HG02884 (cell line): ENCODE measurements around the gene INTS6L.
"Not testable (repeated sequence)": the region's sequence is repeated elsewhere in the genome, so short reads cannot be mapped to it uniquely, and the experiment has no call there.

Source experiments
- ATAC-seq: cut with Tn5 transposase; IDR thresholded peaks from one replicate; pipeline ENCODE4 v1.9.1; 2021; ENCODE audit warnings: mild to moderate bottlenecking, moderate library complexity; ENCODE audit not compliant: unreplicated experiment

Gene INTS6L

DNA sequence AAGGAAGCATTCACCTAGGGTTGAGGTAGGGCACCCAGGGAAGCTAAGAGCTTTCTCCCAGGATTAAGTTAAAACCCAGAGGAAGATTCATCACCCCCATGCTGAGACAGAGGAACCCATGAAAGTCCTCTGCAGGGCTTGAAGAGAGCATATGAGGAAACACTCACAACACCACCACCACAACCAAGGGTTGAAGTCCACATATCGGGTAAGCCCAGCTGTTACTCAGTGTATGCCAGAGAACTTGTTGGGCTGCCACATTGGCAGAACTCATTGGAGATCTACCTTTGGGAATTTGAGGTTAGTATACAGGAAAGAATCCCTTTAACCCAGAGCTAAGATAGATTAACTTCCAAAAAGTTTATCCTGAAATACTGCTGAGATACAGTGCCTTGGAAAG is 75.1 kb downstream of the INTS6L start:
- ATAC-seq, result no peak

DNA sequence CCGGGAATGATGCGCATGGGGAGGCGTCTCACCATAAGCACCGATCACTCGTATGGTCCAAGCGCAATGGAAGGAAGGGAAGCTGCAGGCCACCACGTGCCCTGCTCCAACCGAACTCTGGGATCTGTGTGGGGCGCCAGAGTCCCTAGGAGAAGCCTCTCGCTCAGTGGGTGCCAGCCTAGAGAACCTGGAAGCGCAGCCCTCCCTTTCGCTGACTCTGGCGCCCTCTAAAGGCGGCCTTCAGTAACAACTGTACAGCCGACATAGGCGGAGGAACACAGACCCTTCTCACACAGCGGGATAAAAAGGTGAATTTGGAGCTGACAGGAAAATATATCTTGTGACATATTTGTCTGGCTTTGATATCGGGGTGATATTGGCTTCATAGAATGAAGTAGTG is 76.0 kb downstream of the INTS6L start:
- ATAC-seq, result no peak

DNA sequence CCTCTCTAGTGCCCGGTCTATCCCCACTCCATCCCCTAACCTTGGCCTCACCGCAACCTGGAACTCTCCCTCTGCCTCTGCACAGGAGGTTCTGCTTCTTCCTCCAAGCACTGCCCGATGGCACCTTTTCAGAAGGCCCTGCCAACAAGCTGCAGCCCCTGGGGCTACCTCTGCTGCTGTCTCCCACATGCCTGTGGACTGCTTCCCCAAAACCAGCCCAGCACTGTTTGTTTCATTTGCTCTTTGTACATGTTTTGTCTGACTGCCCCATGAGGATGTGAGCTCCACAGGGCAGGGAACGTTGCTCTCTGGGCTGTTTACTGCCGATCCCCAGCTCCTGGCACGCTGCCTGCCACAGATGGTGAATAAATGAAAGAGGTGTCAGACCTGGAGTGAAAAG is 85.4 kb downstream of the INTS6L start:
- ATAC-seq, result no peak

DNA sequence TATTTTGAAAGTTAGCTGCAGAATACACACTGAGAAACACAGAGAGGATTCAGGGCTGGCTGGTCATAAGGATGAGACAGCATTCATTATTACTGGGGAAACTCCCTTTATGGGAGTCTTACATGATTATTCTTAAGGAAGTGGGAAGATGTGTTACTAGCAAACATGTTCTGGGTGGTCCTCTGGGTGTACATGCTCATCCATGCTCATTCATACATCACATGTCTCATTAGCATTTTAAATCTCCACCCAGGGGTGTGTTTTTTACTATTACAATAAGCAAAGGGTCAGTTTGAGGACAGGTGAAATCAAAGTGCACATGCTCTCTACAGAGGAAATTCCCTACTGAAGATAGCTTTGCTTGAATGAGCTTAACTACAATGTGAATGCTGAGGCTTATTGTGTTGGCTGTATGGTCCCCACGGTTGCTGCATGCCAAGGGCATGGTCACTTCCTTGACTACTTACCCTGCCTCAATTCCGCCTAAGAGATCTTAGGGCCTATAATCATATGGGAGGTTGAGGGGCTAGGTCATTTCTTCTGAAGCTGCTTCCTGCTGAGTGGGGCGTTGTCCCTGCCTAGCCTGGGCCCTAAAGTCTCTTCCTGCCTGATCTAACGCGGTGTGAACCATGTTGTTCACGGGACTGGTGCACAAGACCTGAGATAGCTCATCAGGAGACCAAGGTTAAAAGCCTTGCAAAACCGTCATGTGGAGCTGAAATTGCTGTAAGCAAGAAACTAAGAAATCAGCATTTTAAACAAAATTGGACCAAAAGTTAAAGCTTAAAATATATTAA is 104.1 kb downstream of the INTS6L start:
- ATAC-seq, result not testable (repeated sequence)

DNA sequence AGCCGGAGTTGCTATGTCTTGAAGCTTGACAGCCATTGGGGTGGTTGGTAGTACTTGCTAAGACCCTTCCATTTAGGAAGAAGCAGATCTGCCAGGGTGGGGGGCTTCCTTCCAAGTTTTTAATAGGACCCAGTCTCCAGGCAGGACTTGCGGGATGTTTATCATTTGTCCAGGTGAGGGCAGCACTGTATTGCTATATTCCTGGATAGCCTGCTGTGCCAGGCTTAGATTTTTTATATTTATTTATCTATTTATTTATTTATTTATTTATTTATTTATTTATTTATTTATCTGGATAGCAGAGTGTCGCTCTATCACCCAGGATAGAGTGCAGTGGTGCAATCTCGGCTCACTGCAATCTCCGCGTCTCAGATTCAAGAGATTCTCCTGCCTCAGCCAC is 105.5 kb downstream of the INTS6L start:
- ATAC-seq, result no peak

DNA sequence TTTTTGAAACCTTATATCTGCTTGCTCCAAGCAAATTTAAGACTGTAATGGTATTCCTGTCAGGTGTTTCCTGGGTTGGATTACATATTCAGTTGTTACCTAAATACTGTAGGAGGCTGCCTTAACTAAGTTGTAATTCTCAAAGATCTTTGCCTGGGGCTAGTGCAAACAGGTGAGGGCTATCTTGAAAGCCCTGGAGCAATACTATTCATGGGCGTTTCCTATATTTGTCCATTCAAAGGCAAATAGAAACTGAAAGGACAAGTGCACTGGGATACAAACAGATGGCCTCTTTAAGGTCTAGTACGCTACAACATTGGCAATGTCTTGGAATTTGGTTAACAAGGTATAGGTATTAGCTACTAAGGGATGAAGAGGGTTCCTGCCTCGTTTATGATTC is 108.9 kb downstream of the INTS6L start:
- ATAC-seq, result no peak
